Heart right ventricle (tissue), 16 donors: Measurements from ENCODE around the gene SERPINB8. TPM values are rescaled to one million over a fixed set of nuclear protein-coding genes. Genes with fewer than 3 reads are reported as not detected.

Experiments used
- ATAC-seq, 8 donors: fragments of 200-7000 bp; cut with Tn5 transposase; one replicate each; pipeline ENCODE4 v1.9.1; 2020; ENCODE audit warnings: mild to moderate bottlenecking in 8 of 8, moderate library complexity in 8 of 8, moderate number of reproducible peaks in 1 of 8
- DNase-seq, 2 donors: peaks; one replicate each; pipeline ENCODE4 v3.0.0-alpha.2; 2020
- H3K27ac ChIP-seq, 10 donors: fragments of 200-600 bp; sonication (generic) in 2 of 10; one replicate each; pipeline versions ENCODE4 v1.5.0 to v1.8.0; 2020 to 2022; ENCODE audit warnings: mild to moderate bottlenecking in 3 of 10
- H3K27me3 ChIP-seq, 7 donors: fragments of 200-600 bp; one replicate each; pipeline ENCODE4 v1.8.0; 2021 to 2022; ENCODE audit warnings: mild to moderate bottlenecking in 2 of 7
- H3K36me3 ChIP-seq, 9 donors: fragments of 200-600 bp; sonication (generic) in 1 of 9; one replicate each; pipeline versions ENCODE4 v1.5.0 to v1.8.0; 2020 to 2022; ENCODE audit warnings: mild to moderate bottlenecking in 2 of 9
- H3K4me1 ChIP-seq, 9 donors: fragments of 200-600 bp; sonication (generic) in 1 of 9; one replicate each; pipeline versions ENCODE4 v1.5.0 to v1.8.0; 2020 to 2022; ENCODE audit warnings: mild to moderate bottlenecking in 4 of 9
- H3K4me3 ChIP-seq, 10 donors: fragments of 200-600 bp; sonication (generic) in 2 of 10; one replicate each; pipeline versions ENCODE4 v1.5.0 to v1.8.0; 2020 to 2022; ENCODE audit warnings: mild to moderate bottlenecking in 7 of 10, moderate library complexity in 2 of 10
- H3K9me3 ChIP-seq, 11 donors: fragments of 200-600 bp in 10 of 11; sonication (generic) in 2 of 11; one replicate each; pipeline versions ENCODE4 v1.5.0 to v1.8.0; 2013 to 2022; ENCODE audit warnings: mild to moderate bottlenecking in 2 of 11, control low read depth in 1 of 11, moderate library complexity in 1 of 11
- WGBS, 2 donors: extraction: QIAGEN DNeasy Blood & Tissue Kit; methylation state at CpG; one replicate each; pipeline ENCODE4 v1.1.7; 2013; ENCODE audit warnings: inconsistent platforms in 1 of 2; 5-methylcytosine and 5-hydroxymethylcytosine counted together
- intact Hi-C, 10 donors: fragments of 100-400 bp; cut with DNase I; formaldehyde crosslinking; loops; one replicate each; pipeline versions ENCODE4 v1.11.1 to v1.14.2; 2022
- polyA plus RNA-seq, 2 donors: library from polyadenylated mRNA; stranded (reverse); fragments of 200-250 nt; gene quantifications; one replicate each; pipeline ENCODE4 v1.2.3, GENCODE V29; 2013
- total RNA-seq, 10 donors: library from RNA; stranded (reverse); fragmentation: NEBNext Ultra II Directional in 3 of 10; extraction: Animal tissue kit (Norgen Biotek cat#: 25700) in 3 of 10; gene quantifications; one replicate each; pipeline versions ENCODE4 v1.2.1 to v1.2.4, GENCODE V29; 2021 to 2023
- TF ChIP-seq, protein P1 (sequence below), 9 donors: fragments of 200-600 bp; sonication (generic) in 2 of 9; IDR thresholded peaks; one replicate each; pipeline versions ENCODE4 v1.5.0 to v1.8.0; 2021 to 2022; ENCODE audit warnings: antibody characterized with exemption in 9 of 9, mild to moderate bottlenecking in 5 of 9, moderate library complexity in 1 of 9
- donor health status: Arrhythmogenic right ventricular cardiomyopathy.
- donor health status: ischemic (EF 13 %, LVEDD 7.1; RV severe dilation, severe dysfunction).
- donor health status: healthy with polysubstance abuse.
- donor health status: DM: no; HTN: yes; CAD: no.
- donor health status: DM: no; HTN: no; CAD: no.
- donor health status: ischemic (EF 25% LVEDD 6.9; RV normal size, moderate dysfunction).
- donor health status: ischemic (EF 25% LVEDD 5.7; RV mildly dilated, moderate dysfunction).
- donor health status: healthy.
- donor health status: DM: yes; HTN: yes; CAD: no.
- donor health status: Ischemic cardiomyopathy.
- donor health status: ischemic (EF 35%, LVEDD 5.7; RV mildly dilated, moderate dysfunction).
- donor health status: nonischemic (EF 11% LVEDD 7.7; RV severe dilation, severe dysfunction).
- donor health status: DM: yes; HTN: yes; CAD: no.
- donor health status: PGD.
- donor health status: ischemic (EF 29% LVEDD 5.4; RV normal size, mild dysfunction).
- donor health status: nonischemic (EF 23%, LVEDD 6.1; RV moderate dilation, normal function).

Gene SERPINB8
- total and polyA plus RNA-seq, 12 donors: 0.81 to 10.9 (median 2.5) TPM

GRCh38 chr18:63999871-64000270 is 30.0 kb downstream of the SERPINB8 start:
- no peak for ATAC-seq
- H3K4me3 ChIP-seq: no peak overlapping the region

DNA sequence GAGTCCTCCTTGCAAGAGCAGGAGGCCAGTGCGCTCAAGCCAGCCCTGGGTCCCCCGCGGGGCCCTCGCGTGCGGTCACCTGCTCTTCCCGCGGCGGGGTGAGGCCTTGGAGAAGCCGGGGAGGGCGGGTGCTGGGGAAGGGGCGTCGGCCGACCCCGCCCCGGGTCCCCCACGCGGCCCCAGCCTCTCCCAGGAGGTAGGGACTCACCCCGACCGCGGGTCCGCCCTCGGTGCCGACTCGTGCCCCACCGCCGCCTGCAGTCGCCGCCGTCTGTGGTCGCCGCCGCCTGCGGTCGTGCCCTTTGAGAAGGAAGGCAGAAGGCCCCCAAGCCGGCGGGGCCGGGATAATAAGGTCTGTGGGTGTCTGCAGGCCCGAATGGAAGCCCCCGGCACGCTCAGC is 32.7 kb downstream of the SERPINB8 start:
- Histone ChIP-seq H3K9me3 (peaks cover 0 to 2% (median 0%) of the 10 kb centered on the region in 11 donors), H3K27me3 (peaks cover 0 to 28% (median 12%) of the 10 kb centered on the region in 7 donors), H3K4me3 (no peak overlapping the region), H3K4me1 (no peaks in the 10 kb centered on the region), H3K27ac (no peak overlapping the region), H3K36me3 (no peaks in the 10 kb centered on the region)
- WGBS, 2 donors: 29 to 42% methylated on average over 40 to 41 of the region's 41 CpGs
- ATAC-seq: no peak
- DNase-seq: no peak
- TF ChIP-seq, protein P1, sequence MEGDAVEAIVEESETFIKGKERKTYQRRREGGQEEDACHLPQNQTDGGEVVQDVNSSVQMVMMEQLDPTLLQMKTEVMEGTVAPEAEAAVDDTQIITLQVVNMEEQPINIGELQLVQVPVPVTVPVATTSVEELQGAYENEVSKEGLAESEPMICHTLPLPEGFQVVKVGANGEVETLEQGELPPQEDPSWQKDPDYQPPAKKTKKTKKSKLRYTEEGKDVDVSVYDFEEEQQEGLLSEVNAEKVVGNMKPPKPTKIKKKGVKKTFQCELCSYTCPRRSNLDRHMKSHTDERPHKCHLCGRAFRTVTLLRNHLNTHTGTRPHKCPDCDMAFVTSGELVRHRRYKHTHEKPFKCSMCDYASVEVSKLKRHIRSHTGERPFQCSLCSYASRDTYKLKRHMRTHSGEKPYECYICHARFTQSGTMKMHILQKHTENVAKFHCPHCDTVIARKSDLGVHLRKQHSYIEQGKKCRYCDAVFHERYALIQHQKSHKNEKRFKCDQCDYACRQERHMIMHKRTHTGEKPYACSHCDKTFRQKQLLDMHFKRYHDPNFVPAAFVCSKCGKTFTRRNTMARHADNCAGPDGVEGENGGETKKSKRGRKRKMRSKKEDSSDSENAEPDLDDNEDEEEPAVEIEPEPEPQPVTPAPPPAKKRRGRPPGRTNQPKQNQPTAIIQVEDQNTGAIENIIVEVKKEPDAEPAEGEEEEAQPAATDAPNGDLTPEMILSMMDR (IDR thresholded peaks at IDR 0.05): no peak
- intact Hi-C loops: no loop called here

More at GRCh38 chr18:63999871-64000270, 30.0 kb downstream of the SERPINB8 start:
- WGBS, 2 donors: 74 to 79% methylated on average over 2 of the region's 2 CpGs
- H3K27ac ChIP-seq: no peak overlapping the region
- TF ChIP-seq, protein P1 (IDR thresholded peaks at IDR 0.05): no peak
- intact Hi-C loops: loop anchor here in 1 of 10 donors (5.0 kb wide), 1 partner anchor 483 kb away; no protein-coding TSS in a partner anchor
- no peaks in the 10 kb centered on the region for H3K4me1 ChIP-seq
- peaks cover 0 to 18% (median 0%) of the 10 kb centered on the region in 11 donors for H3K9me3 ChIP-seq
- no peaks in the 10 kb centered on the region for H3K36me3 ChIP-seq
- peaks cover 0 to 28% (median 11%) of the 10 kb centered on the region in 7 donors for H3K27me3 ChIP-seq
- DNase-seq: no peak

- Histone ChIP-seq H3K36me3 (no peaks in the 10 kb centered on the region), H3K4me3 (no peak overlapping the region), H3K27ac (no peak overlapping the region), H3K4me1 (no peaks in the 10 kb centered on the region), H3K27me3 (peaks cover 0 to 4% (median 0%) of the 10 kb centered on the region in 7 donors), H3K9me3 (peaks cover 0 to 2% (median 0%) of the 10 kb centered on the region in 11 donors)
- intact Hi-C loops: no loop called here
- TF ChIP-seq, protein P1 (IDR thresholded peaks at IDR 0.05): no peak
- ATAC-seq (no peak), DNase-seq (no peak)
- WGBS, 2 donors: 90 to 96% methylated on average over 3 of the region's 3 CpGs
Observed at GRCh38 chr18:64009305-64009704, 39.4 kb downstream of the SERPINB8 start.

DNA sequence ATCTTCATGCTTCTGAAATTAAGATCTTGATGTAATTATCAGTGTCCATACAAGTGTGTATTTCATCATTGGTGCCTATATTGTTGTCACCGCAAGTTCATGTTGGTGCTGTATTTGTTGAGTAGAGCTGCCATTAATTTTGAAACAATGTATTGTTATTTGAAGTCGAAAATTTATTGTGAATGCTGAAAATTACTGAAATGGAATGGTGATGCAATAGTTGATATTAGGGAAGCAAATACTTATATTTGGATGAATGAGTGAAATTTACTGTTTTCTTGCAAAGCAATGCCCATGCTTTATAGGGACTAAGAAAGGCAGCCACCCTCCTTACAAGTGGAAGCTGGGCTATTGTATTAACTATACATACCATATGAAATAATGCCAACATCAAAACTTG is 41.6 kb downstream of the SERPINB8 start:
- no peaks in the 10 kb centered on the region for H3K9me3 ChIP-seq
- DNase-seq (no peak), ATAC-seq (no peak)
- H3K27me3 ChIP-seq: peaks cover 0 to 7% (median 0%) of the 10 kb centered on the region in 7 donors
- no peak overlapping the region for H3K4me3 ChIP-seq
- H3K4me1 ChIP-seq: no peaks in the 10 kb centered on the region
- intact Hi-C loops: loop anchor here in 1 of 10 donors (10.0 kb wide), 1 partner anchor 1083 kb away; no protein-coding TSS in a partner anchor
- no peak overlapping the region for H3K27ac ChIP-seq
- WGBS, 2 donors: 85% methylated on average over 2 of the region's 2 CpGs
- TF ChIP-seq, protein P1 (IDR thresholded peaks at IDR 0.05): no peak
- no peaks in the 10 kb centered on the region for H3K36me3 ChIP-seq
